OCI-LY3 (cell line): ENCODE results near the gene STK39.

Experiments
- EZH2phosphoT487 ChIP-seq: fragments of 200-600 bp; shearing (Covaris generic); IDR thresholded peaks from 2 replicates; pipeline ENCODE4 v1.6.1; 2018; ENCODE audit warnings: antibody characterized with exemption, mixed run types, low read depth
- TF ChIP-seq, protein P1 (sequence below): fragments of 200-600, 300-600 bp; sonication (generic); IDR thresholded peaks from 2 replicates; pipeline ENCODE4 v1.5.1; 2014; ENCODE audit warnings: antibody characterized with exemption, low read length, low read depth

DNA sequence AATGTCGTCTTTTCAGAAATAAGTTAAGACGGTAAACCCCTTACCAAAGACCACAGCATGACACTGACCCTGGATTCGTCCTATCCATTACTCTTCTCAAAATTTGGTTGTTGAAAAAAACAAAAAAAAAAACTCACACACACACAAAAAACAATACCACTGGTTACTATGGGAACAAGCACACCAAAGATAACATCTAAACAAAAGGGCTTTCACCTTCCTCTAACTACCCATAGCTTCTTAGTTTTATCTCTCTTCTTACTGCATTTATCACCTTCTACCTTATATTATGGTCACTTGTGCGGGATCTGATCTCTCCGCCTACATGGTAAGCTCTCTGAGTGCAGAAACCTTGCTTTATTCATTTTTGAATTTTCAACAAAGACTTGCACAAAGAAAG, 192.7 kb downstream of the STK39 start:
- TF ChIP-seq, protein P1, sequence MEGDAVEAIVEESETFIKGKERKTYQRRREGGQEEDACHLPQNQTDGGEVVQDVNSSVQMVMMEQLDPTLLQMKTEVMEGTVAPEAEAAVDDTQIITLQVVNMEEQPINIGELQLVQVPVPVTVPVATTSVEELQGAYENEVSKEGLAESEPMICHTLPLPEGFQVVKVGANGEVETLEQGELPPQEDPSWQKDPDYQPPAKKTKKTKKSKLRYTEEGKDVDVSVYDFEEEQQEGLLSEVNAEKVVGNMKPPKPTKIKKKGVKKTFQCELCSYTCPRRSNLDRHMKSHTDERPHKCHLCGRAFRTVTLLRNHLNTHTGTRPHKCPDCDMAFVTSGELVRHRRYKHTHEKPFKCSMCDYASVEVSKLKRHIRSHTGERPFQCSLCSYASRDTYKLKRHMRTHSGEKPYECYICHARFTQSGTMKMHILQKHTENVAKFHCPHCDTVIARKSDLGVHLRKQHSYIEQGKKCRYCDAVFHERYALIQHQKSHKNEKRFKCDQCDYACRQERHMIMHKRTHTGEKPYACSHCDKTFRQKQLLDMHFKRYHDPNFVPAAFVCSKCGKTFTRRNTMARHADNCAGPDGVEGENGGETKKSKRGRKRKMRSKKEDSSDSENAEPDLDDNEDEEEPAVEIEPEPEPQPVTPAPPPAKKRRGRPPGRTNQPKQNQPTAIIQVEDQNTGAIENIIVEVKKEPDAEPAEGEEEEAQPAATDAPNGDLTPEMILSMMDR: no peak
- no peak for TF ChIP-seq EZH2phosphoT487
